Hematopoietic multipotent progenitor cell treated with erythropoietin and hydrocortisone succinate and interleukin-3 and kit ligand, for 15 days (in vitro differentiated cells): ENCODE data around the gene RPS15A.
"Not testable (repeated sequence)": the region's sequence is repeated elsewhere in the genome, so short reads cannot be mapped to it uniquely, and the experiment has no call there.

ENCODE experiments used
- DNase-seq: peaks from one replicate; pipeline ENCODE4 v3.0.0-alpha.2; 2015; ENCODE audit warnings: low spot score

Gene RPS15A

GRCh38 chr16:18742870-18743269 is 47.3 kb downstream of the RPS15A start:
- not testable (repeated sequence) for DNase-seq

DNA sequence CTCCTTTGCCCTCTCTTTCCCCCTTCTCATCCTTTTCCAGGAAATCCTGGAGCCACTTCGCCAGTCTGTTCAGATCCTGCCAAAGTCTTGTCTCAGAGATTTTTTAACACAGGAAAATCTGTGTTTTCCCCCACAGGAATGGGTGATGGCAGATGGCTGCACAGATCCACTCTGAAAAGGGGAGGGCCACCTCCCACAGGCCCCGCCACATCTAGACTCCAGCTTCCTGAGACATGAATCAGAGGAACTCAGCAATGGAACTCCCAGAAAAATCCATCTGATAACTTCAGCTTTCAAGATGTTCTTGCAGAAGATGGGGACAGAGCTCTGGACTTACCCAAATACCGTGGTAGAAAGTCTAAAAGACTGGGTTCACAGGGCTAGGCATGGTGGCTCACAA is 50.1 kb downstream of the RPS15A start:
- DNase-seq: not testable (repeated sequence)

GRCh38 chr16:18738768-18739167 is 51.4 kb downstream of the RPS15A start:
- not testable (repeated sequence) for DNase-seq

DNA sequence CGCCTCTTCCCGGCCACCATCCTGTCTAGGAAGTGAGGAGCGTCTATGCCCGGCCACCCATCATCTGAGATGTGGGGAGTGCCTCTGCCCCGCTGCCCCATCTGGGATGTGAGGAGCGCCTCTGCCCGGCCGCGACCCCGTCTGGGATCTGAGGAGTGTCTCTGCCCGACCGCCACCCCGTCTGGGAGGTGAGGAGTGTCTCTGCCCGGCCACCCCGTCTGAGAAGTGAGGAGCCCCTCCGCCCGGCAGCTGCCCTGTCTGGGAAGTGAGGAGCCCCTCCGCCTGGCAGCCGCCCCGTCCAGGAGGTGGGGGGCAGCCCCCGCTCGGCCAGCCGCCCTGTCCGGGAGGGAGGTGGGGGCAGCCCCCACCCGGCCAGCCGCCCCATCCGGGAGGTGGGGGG is 55.9 kb downstream of the RPS15A start:
- not testable (repeated sequence) for DNase-seq
